HG03439 (cell line): Measurements from ENCODE around the gene NUP98.

Source experiments
- ATAC-seq: cut with Tn5 transposase; IDR thresholded peaks from one replicate; pipeline ENCODE4 v1.9.1; 2021; ENCODE audit warnings: mild to moderate bottlenecking, moderate library complexity; ENCODE audit not compliant: unreplicated experiment

The NUP98 gene

DNA sequence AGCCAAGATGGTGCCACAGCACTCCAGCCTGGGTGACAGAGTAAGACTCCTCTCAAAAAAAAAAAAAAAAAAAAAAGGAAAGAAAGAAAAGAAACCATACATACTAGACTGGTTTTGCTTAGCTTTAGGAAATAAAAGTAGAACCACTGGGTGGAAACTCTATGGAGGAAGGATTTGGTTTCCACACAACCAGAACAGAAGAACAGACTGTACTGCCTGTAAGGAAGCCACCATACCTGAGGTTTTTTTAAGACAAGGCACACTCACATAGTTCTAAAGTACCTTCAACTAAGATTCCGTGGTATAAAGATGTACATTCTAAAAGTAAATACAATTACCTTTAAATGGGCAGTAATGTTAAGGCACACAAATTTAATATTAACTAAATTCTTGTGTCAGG lies 58.6 kb downstream of the NUP98 start:
- ATAC-seq: no peak

DNA sequence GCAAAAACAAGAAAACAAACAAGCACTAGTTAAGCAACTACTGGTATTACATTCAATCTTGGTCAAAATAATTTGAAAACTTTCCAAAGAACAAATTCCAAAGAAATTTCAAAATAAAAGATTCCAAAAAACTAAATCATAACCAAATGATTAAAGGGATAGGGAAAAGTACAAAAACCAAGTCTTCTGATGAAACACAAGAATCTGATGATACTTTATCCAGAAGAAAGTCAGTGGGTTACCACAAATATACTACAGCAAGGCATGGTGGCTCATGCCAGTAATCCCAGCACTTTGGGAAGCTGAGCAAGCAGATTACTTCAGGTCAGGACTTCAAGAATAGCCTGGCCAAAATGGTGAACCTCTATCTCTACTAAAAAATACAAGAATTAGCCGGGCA lies 59.1 kb downstream of the NUP98 start:
- ATAC-seq: no peak

DNA sequence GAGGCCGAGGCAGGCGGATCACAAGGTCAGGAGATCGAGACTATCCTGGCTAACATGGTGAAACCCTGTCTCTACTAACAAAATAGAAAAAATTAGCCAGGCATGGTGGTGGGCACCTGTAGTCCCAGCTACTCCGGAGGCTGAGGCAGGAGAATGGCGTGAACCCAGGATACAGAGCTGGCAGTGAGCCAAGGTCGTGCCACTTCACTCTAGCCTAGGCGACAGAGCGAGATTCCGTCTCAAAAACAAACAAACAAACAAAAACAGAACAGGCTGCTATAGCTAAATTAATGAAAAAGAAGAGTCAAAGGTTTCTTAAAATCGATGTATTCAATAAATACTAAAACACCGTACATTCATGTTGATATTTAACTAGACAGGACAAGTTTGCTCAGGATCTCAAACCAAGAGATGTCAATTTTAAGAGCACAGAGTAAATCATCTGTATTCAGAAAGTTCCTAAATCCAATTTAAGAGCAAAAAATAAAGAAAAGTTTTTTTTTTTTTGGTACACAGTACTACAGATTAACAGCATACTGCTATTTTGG lies 59.9 kb downstream of the NUP98 start:
- ATAC-seq: no peak

DNA sequence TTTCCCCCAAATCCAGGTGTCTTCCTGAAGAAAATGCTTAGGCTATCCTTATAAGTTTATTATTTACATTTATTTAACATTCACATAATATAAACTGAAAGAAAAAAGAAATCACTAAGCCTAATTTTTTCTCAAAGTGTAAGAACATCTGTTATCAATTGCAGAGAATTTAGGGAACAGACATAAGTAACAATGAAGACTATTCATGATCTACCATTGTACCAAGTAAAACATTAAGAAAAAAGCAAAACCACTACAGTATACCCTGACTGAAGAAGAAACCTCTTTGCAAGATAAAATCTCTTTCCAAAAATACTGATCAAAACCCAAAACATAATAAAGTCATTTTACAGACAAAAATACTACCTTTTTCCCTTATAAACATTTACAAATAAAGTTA lies 60.5 kb downstream of the NUP98 start:
- ATAC-seq: no peak

DNA sequence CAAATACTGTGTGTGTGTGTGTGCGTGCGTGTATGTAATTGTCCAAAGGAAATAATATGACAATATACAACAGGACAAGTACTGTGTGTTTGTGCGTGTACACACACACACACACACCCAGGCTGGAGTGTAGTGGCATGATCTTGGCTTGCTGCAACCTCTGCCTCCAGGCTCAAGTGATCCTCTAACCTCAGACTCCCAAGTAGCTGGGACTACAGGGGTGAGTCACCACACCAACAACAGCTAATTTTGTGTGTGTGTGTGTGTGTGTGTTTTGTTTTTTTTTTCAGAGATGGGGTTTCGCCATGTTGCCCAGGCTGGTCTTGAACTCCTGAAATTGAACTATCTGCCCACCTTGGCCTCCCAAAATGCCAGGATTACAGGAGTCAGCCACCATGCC lies 61.5 kb downstream of the NUP98 start:
- ATAC-seq: no peak

DNA sequence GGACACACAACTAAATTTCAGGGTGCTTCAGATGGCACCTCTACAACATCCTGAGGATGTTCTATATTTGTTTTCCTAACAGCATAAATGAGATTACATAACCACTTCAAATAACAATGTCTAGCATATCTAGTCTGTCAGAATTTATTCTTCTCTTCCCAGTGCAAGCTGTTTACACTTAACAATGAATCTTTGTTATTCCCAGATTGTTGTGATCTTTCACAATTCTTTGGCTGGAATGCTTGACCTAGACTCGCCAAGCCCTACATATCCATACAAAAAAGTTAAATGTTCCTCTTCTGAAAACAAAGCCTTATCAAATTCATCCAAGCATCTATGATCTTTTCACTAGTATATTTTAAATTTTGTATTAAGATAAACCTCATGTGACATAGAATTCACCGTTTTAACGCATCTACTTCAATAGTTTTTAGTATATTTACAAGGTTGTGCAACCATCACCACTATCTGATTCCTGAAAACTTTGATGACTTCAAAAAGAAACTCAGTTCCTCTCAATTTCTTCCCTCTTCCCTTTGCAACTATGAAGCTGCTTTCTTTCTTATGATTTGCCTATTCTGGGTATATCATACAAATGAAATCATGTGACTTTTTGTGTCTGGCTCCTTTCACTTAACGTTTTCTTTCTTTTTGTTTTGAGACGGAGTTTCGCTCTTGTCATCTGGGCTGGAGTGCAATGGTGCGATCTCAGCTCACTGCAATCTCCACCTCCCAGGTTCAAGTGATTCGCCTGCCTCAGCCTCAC lies 64.5 kb downstream of the NUP98 start:
- ATAC-seq: no peak

DNA sequence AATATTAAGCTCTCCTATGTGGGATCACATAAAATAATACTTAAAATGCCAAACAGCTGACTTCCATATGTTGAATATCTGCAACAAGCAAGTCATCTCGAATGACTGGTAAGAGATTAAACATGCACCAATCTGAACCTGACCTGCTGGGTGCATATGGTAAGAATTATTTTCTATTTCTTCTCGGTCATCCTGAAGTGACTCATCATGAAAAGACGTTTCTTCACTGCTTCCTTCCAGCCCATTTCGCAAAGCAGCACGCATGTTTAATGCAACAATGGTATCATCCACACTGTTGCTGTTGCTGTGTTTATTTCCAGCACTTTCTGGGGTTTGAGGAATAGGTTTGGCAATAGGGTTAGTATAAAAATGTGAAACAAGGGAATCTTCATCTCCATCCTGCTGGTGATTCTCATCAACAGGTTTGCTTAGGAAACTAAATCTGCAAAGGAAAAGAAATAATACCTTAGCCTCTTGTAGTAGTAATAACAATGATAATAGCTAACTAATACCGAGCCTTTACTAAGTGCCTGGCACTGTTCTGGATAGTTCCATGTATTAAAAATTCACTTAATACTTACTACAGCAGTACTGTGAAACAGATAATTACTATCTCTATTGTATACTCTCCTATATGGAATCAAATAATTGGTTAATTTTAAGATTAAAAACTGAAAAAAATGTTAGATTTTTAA lies 74.2 kb downstream of the NUP98 start:
- ATAC-seq: no peak

DNA sequence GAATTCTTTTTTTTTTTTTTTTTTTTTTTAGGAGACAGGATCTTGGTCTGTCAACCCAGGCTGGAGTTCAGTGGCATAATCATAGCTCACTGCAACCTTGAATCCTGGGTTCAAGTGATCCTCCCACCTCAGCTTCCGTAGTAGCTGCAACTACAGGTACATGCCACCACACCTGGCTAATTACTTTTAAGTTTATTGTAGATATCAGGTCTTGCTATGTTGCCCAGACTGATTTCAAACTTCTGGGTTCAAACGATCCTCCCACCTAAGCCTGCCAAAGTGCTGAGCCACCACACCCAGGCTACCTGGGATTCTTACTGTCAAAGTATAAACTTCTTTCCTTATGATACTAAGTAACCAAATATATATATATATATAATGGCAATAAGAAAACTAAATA lies 75.3 kb downstream of the NUP98 start:
- ATAC-seq: no peak

DNA sequence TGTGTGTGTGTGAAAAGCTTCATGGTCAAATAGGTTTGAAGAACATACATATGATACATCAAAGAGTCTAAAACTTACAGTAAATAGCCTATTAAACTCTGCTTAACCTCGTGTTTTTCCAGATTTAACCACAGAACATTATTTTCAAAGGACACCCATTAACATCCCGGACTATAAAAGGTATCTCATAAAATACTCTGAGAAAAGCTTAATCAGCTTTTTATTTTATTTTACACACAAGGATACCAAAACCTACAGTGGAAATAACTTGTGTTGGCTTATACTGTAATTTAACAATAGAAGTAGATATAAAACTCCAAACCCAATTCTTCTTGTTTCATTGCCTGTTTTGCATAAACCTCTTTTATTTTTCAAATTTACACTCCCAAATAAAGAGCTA lies 76.4 kb downstream of the NUP98 start:
- ATAC-seq: no peak

DNA sequence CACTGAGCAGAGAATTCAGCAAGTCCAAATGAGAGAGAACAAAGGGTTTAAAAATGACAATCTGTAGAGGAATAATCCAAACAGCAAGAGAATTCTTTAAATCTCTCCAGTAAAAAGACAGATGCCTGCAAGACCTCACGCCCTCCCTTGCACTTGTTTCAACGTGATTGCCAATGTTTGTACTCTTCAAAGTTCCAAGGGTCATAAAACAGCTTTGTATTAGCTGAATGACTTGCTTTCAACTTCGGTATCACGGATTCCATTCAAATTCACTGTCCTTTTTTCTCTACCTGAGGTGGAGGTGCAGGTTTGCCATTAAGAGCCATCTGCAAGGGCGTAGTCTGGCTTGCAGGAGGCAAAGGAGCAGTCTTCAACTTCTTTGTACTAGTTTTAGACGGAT lies 85.1 kb downstream of the NUP98 start:
- no peak for ATAC-seq

DNA sequence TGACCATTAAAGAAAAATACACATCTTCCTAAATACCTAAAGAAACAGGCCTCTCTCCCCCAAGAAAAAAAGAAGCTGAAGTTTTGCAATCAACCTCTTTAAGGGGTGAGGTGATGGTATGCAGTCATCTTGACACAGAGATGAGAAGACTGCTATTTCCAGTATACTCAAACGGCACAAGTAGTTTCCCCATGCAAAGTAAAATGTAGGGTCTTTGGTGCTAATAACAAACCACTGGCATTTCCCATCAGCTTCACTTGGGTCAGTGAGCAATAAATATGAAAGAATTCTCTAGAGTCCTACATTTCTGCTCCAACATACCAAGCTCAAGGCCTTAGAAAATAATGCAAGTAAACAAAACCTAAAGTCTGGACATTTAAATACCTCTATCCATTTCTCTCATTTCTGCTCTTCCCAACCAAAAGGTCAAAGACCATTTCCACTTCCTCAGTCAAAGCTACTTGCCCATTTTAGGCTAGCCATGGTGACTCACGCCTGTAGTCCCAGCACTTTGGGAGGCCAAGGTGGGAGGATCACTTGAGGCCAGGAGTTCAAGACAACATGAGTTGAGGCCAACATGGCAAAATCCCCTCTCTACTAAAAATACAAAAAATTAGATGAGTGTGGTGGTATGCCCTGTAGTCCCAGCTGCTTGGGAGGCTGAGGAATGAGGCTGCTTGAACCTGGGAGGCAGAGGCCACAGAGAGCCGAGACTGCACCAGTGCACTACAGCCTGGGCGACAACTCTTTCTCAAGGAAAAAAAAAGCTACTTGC lies 86.7 kb downstream of the NUP98 start:
- no peak for ATAC-seq

DNA sequence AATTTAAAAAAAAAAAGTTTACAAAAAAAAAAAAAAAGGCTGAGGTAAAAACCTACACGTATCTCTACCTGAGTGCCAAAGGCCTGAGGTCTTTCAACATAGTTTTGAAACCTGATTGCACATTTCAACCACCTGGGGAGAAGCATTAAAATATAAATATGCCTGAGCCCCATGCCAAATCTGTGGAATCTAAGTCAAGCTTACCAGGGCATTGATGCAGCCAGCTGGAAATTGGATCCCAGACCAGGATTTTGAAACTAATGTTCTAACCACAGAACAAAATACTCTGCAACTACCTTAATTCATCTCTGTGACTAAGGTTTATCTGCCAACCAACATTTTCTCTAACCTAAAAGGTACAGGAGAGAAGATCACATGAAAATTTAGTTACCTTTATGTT lies 87.4 kb downstream of the NUP98 start:
- ATAC-seq: no peak

DNA sequence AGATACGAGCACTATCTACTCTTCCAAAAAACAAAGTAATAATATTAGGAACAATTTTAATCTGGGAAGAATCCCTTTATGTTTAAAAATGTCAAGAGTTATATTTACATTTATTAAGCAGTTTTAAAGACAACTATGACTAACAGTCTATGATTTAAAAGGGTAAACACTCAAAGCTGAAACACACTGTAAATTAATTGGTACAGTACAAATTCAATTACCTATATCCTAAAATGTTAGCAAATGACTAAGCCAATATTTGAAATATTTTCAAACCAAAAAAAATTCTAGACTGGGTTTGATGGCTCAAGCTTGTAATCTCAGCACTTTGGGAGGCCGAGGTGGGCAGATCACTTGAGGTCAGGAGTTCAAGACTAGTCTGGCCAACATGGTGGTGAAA lies 90.2 kb downstream of the NUP98 start:
- ATAC-seq: no peak

DNA sequence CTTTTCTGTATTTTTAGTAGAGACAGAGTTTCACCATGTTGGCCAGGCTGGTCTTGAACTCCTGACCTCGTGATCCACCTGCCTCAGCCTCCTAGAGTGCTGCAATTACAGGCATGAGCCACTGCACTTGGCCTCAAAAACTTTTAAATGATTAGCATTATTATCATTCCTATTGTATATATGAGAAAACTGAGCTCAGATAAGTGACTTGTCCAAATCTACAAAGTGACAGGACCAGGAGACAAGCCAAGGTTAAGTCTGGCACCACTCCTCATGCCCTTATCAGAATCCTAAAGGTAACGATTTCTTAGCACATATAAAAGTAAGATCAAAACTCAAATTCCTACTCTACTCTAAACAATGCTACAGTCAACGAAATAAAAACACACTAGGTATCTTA lies 94.0 kb downstream of the NUP98 start:
- ATAC-seq: no peak

DNA sequence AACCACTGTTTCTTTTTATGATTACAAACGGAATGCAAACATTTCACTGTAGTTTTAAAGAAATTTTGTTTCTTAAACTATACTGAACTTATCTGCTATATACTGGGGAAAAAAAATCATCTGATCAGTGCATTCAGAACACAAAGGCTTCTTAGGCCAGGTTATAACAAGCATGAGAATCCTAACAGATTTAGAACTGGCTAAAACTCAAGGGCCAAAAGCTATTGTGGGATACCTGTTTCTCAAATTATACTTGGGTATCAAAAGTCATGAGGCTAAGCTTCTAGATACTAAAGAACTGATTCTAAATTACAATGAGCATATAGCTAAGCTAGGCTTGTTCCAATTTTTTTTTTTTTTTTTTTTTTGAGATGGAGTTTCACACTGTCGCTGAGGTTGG lies 96.4 kb downstream of the NUP98 start:
- ATAC-seq: no peak

DNA sequence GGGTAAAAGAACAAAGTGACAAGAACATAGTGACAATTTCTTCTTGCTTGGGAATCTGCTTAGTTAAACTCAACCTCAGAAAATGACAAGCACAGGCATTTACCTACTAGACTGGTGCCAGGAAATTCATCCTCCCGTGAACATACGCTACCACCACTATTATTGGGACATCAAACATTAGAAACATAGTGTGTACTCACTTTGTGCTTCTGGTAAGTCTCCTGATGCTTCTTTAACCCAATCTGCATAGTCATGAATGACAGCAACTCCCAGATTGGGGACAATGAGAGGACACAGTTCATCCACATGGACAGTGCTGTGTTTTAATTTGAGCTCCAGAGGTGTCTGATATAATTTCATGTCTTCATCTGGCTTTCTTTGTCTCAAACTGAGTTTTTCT lies 96.9 kb downstream of the NUP98 start:
- no peak for ATAC-seq

DNA sequence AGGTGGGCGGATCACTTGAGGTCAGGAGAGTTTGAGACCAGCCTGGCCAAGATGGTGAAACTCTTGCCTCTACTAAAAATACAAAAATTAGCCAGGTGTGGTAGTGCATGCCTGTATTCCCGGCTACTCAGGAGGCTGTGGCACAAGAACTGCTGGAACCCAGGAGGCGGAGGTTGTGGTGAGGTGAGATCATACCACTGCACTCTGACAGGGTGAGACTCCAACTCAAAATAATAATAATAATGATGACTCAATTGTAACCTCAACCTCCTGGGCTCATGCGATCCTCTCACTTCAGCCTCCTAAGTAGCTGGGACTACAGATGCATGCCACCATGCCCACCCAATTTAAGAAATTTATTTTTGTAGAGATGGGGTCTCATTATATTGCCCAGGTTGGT lies 110.6 kb downstream of the NUP98 start:
- ATAC-seq: no peak

DNA sequence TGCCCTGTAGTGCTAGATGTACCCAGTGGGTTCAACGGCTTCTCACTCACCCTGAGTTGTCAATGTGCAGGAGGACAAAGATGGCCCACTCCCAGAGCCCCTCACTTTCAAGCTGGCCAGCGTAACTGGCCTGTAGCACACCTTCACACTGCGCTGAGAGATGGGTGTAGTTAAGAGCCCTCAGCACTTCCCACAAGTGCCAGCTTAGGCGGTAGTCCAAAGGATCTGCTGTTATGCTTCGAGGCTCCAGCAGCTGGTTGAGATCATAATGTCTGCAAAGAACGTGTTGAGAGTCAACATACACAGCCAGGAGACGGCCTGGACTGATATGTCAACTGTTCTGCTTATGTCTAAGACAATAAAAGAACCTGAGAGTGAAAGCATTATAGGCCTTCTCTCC lies 111.4 kb downstream of the NUP98 start:
- ATAC-seq: no peak

DNA sequence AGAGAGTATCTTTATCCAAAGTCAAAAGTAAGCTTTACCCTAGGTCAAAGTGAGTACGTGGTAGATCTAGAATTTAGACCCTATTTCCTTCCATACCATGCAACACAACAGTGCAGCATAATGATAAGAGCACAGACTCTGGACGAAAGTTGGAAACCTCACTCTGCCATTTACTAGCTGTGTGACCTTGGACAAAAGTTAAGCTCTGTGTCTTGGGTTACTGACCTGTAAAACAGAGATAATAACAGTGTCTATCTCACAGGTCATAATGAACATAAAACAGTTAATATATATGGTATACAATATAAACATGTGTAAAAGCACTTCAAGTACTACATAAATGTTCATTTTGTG lies 112.6 kb downstream of the NUP98 start:
- no peak for ATAC-seq

DNA sequence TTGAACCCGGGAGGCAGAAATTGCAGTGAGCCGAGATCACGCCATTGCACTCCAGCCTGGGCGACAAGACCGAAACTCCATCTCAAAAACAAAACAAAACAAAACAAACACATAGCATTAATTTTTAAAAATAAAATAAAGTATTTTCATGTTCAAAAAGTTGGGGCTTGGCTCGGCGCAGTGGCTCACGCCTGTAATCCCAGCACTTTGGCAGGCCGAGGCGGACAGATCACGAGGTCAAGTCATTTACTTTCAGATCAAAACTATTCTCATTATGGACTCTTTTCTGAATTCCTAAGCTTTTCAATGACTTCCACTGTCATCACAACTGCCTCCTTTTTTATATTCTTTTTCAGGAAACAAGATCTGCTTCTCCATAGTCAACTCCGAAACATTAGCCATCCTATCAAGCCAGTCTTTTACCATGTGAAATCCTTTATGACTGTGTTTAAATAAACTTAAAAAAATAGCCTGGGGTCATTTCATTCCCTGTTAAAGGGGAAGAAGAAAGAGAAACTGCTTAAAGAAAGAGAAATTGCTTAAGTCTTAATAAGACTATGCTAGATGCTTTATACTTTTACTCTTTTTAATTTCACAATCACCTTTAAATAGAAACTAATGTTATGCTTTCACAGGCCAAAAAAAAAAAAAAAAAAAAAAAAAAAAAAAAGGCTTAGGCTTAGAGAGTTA lies 113.1 kb downstream of the NUP98 start:
- no peak for ATAC-seq

DNA sequence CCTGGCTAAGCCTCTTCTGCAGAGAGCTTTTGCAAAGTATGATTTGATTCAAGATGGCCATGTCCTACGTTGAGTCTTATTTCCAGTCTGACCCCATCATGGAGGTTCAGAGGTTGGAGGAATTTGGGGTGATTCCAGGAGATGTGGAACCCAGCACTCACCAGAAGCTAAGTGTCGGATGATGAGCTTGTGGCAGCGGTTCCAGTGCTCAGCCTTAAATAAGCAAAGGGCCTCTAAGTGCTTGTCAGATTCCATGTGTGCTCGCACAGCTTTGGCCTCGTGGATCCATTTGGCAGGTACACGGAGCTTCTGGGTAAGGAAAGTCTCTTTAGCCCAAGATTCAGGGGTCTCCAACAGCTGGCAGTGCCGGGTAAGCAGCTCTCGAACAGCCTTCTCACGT lies 114.3 kb downstream of the NUP98 start:
- ATAC-seq: no peak
